AG04450 (cell line): ENCODE measurements around the gene SUMO2. TPM values are rescaled to one million over a fixed set of nuclear protein-coding genes. Genes with fewer than 3 reads are reported as not detected.

Experiments
- CTCF ChIA-PET: fragments of 300-600, 350-600 bp; formaldehyde crosslinking; extraction: SDS; loops from one replicate; lab custom pipeline; 2022; ENCODE audit warnings: antibody characterized with exemption, inconsistent platforms; lab: Charles Lee
- POLR2A ChIA-PET: fragments of 350-600 bp; formaldehyde crosslinking; extraction: SDS; loops from one replicate; lab custom pipeline; 2021; ENCODE audit warnings: antibody characterized with exemption, inconsistent platforms; lab: Yijun Ruan, JAX
- DNase-seq: peaks from one replicate; pipeline ENCODE4 v3.0.0-alpha.2; 2011; ENCODE audit warnings: low read depth, low spot score
- H3K27ac ChIP-seq: one replicate; pipeline ENCODE4 v1.5.1; 2012; ENCODE audit warnings: low read depth, low read length, control low read depth
- H3K27me3 ChIP-seq: one replicate; pipeline ENCODE4 v1.6.0; 2012; ENCODE audit warnings: low read length; ENCODE audit not compliant: control insufficient read depth, insufficient read depth
- H3K4me3 ChIP-seq: 2 replicates; pipeline ENCODE4 v1.5.1; 2011; ENCODE audit warnings: mild to moderate bottlenecking, low read depth, low read length, control low read depth
- H3K9me3 ChIP-seq: 2 replicates; pipeline ENCODE4 v1.5.1; 2012; ENCODE audit warnings: low read length; ENCODE audit not compliant: control insufficient read depth, insufficient read depth
- CTCF ChIP-seq: IDR thresholded peaks from 2 replicates; pipeline ENCODE4 v1.5.1; 2011; ENCODE audit warnings: low read depth, low read length, control low read depth, inconsistent platforms
- polyA plus RNA-seq: library from polyadenylated mRNA; depleted of rRNA; stranded (reverse); fragments of >200 nt; gene quantifications from 2 replicates; pipeline ENCODE4 v1.2.3, GENCODE V29; 2011

Gene SUMO2
- polyA plus RNA-seq, 1 experiment, result 439 TPM

GRCh38 chr17:75126954-75127353, 55.8 kb downstream of the SUMO2 start:
- no peak for DNase-seq
- CTCF ChIA-PET, result interaction anchor here (0.6 to 2.1 kb wide), 3 partner anchors 13 to 263 kb away, joined by 4 to 13 read pairs (median 9); no protein-coding TSS in a partner anchor
- Histone ChIP-seq H3K27me3 (no peaks in the 10 kb centered on the region), H3K9me3 (peaks cover 5% of the 10 kb centered on the region; the same call in 1 of the 2 replicates), H3K4me3 (no peak overlapping the region), H3K27ac (no peak overlapping the region)
- POLR2A ChIA-PET, result no interaction called here
- TF ChIP-seq CTCF, result no peak

- H3K4me3 ChIP-seq, result no peak overlapping the region
- TF ChIP-seq CTCF, result no peak
- H3K27ac ChIP-seq, result no peak overlapping the region
- no peaks in the 10 kb centered on the region for H3K27me3 ChIP-seq
- ChIA-PET CTCF (interaction anchor here (5.2 kb wide), 1 partner anchor 12 kb away, joined by 44 read pairs; no protein-coding TSS in a partner anchor), POLR2A (no interaction called here)
- no peak for DNase-seq
- H3K9me3 ChIP-seq, result peaks cover 5% of the 10 kb centered on the region; the same call in 1 of the 2 replicates
These were observed 56.8 kb downstream of the SUMO2 start for GRCh38 chr17:75125984-75126383.

GRCh38 chr17:75124819-75125162, 58.0 kb downstream of the SUMO2 start:
- Histone ChIP-seq H3K4me3 (no peak overlapping the region), H3K9me3 (peaks cover 5% of the 10 kb centered on the region; the same call in 1 of the 2 replicates), H3K27ac (no peak overlapping the region), H3K27me3 (no peaks in the 10 kb centered on the region)
- no peak for DNase-seq
- POLR2A ChIA-PET, result interaction anchor here (1.2 kb wide), 1 partner anchor 15 kb away, joined by 4 read pairs; no protein-coding TSS in a partner anchor
- CTCF ChIA-PET, result interaction anchor here (1.0 to 5.2 kb wide), 3 partner anchors 11 to 77 kb away, joined by 5 to 44 read pairs (median 9); no protein-coding TSS in a partner anchor
- TF ChIP-seq CTCF, result no peak

GRCh38 chr17:75124041-75124818, 58.5 kb downstream of the SUMO2 start:
- ChIA-PET CTCF (interaction anchor here (0.7 to 5.2 kb wide), 5 partner anchors 11 to 126 kb away, joined by 3 to 44 read pairs (median 5); no protein-coding TSS in a partner anchor), POLR2A (interaction anchor here (1.2 kb wide), 1 partner anchor 15 kb away, joined by 4 read pairs; no protein-coding TSS in a partner anchor)
- Histone ChIP-seq H3K9me3 (peaks cover 5% of the 10 kb centered on the region; the same call in 1 of the 2 replicates), H3K4me3 (no peak overlapping the region), H3K27ac (peak overlapping the region; percentile 11), H3K27me3 (no peaks in the 10 kb centered on the region)
- no peak for DNase-seq
- TF ChIP-seq CTCF, result no peak

GRCh38 chr17:75118307-75118706, 64.5 kb downstream of the SUMO2 start:
- no peak overlapping the region for H3K4me3 ChIP-seq
- ChIA-PET CTCF (interaction anchor here (0.7 to 5.2 kb wide), 4 partner anchors 13 to 245 kb away, joined by 5 to 67 read pairs (median 8); partner anchors contain the start of gene NT5C), POLR2A (no interaction called here)
- H3K9me3 ChIP-seq, result no peaks in the 10 kb centered on the region
- TF ChIP-seq CTCF, result no peak
- no peak for DNase-seq
- H3K27me3 ChIP-seq, result no peaks in the 10 kb centered on the region
- no peak overlapping the region for H3K27ac ChIP-seq
